ENCODE results near the gene KRTAP10-12.

DNA sequence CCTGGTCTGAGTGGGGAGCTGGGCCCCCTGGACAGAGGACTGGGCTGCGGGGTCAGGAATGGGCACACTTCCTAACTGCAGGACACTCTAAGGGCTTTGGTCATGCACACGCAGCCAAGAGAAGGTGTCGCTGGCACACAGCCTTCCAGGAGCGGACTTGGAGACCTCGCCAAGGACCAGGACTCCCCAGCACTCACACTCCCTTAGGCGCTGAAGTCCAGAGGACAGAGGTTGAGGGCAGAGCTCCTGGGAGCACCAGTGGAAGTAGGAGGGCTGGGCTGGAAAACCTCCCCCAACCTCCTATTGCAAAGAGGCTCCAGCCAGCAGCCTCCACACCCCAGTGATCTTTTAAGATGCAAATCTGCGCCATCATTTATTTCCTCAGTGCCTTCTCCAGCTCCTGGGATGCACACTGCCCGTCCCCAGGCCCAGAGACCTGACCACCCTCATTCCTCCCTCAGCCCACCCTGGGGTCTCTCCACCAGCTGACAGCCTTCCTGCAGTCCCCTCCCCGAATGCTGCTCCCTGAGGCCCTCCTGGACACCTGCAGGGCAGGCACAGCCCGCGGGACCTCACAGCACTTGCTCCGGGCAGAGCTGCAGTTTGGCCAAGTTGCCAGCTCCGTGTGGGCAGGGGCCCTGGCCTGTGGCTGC lies 11.4 kb downstream of the KRTAP10-12 start:
- TF ChIP-seq, protein P1, sequence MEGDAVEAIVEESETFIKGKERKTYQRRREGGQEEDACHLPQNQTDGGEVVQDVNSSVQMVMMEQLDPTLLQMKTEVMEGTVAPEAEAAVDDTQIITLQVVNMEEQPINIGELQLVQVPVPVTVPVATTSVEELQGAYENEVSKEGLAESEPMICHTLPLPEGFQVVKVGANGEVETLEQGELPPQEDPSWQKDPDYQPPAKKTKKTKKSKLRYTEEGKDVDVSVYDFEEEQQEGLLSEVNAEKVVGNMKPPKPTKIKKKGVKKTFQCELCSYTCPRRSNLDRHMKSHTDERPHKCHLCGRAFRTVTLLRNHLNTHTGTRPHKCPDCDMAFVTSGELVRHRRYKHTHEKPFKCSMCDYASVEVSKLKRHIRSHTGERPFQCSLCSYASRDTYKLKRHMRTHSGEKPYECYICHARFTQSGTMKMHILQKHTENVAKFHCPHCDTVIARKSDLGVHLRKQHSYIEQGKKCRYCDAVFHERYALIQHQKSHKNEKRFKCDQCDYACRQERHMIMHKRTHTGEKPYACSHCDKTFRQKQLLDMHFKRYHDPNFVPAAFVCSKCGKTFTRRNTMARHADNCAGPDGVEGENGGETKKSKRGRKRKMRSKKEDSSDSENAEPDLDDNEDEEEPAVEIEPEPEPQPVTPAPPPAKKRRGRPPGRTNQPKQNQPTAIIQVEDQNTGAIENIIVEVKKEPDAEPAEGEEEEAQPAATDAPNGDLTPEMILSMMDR (conservative IDR thresholded peaks at IDR 0.05; ENCODE audit: low read depth, low read length), result no peak
- TF ChIP-seq EZH2 (IDR thresholded peaks at IDR 0.05; ENCODE audit: low read length, unreplicated experiment), result no peak
